Dendritic cell treated with granulocyte-macrophage colony-stimulating factor and Interleukin-4, amounts not matched to agents 40 ng/mL and 50 ng/mL, for 4 days (primary cell): ENCODE measurements around the gene STAT1.
"Not testable (repeated sequence)": the region's sequence is repeated elsewhere in the genome, so short reads cannot be mapped to it uniquely, and the experiment has no call there.

Source experiments
- H3K27ac Mint-ChIP-seq: one replicate; pipeline ENCODE4 v1.8.0; 2022; ENCODE audit warnings: mild to moderate bottlenecking, mixed read lengths
- H3K27me3 Mint-ChIP-seq: one replicate; pipeline ENCODE4 v1.8.0; 2022; ENCODE audit warnings: mild to moderate bottlenecking, mixed read lengths
- H3K36me3 Mint-ChIP-seq: one replicate; pipeline ENCODE4 v1.8.0; 2022; ENCODE audit warnings: low read depth, mixed read lengths
- H3K4me1 Mint-ChIP-seq: one replicate; pipeline ENCODE4 v1.8.0; 2022; ENCODE audit warnings: low read depth, mixed read lengths
- H3K4me3 Mint-ChIP-seq: one replicate; pipeline ENCODE4 v1.8.0; 2022; ENCODE audit warnings: mild to moderate bottlenecking, moderate library complexity, mixed read lengths
- H3K9me3 Mint-ChIP-seq: one replicate; pipeline ENCODE4 v1.8.0; 2022; ENCODE audit warnings: mixed read lengths
- intact Hi-C: fragments of 100-400 bp; cut with micrococcal nuclease; formaldehyde crosslinking; loops from one replicate; pipeline ENCODE4 v1.15.0; 2022

Gene STAT1

GRCh38 chr2:190995315-190995714 lies 18.7 kb downstream of the STAT1 start:
- intact Hi-C loops, H3K4me3 Mint-ChIP-seq, H3K27me3 Mint-ChIP-seq, H3K9me3 Mint-ChIP-seq: not testable (repeated sequence)
- Mint-ChIP-seq H3K36me3 (peaks cover 100% of the 10 kb centered on the region), H3K27ac (peak overlapping the region; percentile 67), H3K4me1 (peaks cover 31% of the 10 kb centered on the region)

DNA sequence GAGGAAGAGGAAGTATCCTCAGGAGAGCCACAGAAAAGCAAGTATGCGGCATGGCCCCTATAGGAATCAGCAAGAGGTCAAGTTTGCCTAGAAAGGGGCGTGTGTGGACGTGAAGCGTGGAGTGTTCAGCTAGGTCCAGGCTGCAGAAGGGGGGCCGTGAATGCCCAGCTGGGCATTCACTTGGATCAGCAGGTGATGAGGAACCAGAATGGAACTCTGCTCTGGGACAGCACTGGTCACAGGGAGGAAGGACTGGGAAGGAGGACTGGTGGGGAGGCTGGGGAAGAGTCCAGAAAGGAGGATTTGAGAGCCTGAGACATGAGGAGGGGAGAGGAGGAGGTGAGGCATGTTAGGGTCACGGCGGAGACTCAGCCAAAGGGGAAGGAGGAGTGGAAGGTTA lies 19.8 kb downstream of the STAT1 start:
- peaks cover 31% of the 10 kb centered on the region for H3K4me1 Mint-ChIP-seq
- H3K27ac Mint-ChIP-seq: peak overlapping the region; percentile 44
- intact Hi-C loops: no loop called here
- peaks cover 100% of the 10 kb centered on the region for H3K36me3 Mint-ChIP-seq
- H3K4me3 Mint-ChIP-seq: no peak overlapping the region
- no peaks in the 10 kb centered on the region for H3K9me3 Mint-ChIP-seq
- H3K27me3 Mint-ChIP-seq: no peaks in the 10 kb centered on the region

DNA sequence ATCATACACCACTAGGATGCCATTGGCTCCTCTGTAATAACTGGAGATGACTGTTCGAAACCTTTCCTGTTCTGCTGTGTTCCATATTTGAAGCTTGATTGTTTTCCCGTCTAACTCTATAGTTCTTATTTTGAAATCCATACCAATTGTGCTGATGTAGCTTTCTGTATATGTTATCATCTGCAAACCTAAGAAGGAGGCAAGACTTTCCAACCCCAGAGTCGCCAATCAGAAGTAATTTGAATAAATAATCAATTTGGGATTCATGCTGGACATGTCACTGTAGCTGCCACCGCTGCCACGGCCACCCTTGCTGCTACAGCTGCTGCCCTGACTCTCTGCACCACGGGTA lies 20.7 kb downstream of the STAT1 start:
- peaks cover 31% of the 10 kb centered on the region for H3K4me1 Mint-ChIP-seq

DNA sequence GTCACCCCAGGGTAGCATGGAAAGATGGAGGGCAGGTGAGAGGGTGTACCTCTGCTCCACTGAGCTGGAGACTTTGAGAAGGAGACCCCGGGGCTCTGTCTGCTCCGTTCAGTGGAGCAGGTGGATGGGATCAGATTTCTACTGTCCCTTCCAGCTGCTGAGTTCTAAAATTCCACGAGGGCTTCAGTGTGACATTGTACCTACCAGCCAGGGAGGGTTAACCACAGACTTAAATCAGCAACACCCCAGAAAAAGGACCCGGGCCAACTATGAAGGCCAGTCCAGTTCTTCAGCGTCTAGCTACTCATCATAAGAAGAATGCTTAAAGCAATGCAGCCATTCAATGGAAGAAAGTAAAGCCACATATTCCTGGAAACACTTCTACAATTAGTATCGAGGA lies 23.8 kb downstream of the STAT1 start:
- Mint-ChIP-seq H3K9me3 (no peaks in the 10 kb centered on the region), H3K4me3 (no peak overlapping the region), H3K4me1 (peaks cover 2% of the 10 kb centered on the region), H3K36me3 (peaks cover 99% of the 10 kb centered on the region), H3K27ac (no peak overlapping the region), H3K27me3 (no peaks in the 10 kb centered on the region)
- intact Hi-C loops: no loop called here

More for the DNA sequence above, 20.7 kb downstream of the STAT1 start:
- H3K9me3 Mint-ChIP-seq: no peaks in the 10 kb centered on the region
- intact Hi-C loops: no loop called here
- H3K27me3 Mint-ChIP-seq: no peaks in the 10 kb centered on the region
- no peak overlapping the region for H3K4me3 Mint-ChIP-seq
- no peak overlapping the region for H3K27ac Mint-ChIP-seq
- H3K36me3 Mint-ChIP-seq: peaks cover 100% of the 10 kb centered on the region

DNA sequence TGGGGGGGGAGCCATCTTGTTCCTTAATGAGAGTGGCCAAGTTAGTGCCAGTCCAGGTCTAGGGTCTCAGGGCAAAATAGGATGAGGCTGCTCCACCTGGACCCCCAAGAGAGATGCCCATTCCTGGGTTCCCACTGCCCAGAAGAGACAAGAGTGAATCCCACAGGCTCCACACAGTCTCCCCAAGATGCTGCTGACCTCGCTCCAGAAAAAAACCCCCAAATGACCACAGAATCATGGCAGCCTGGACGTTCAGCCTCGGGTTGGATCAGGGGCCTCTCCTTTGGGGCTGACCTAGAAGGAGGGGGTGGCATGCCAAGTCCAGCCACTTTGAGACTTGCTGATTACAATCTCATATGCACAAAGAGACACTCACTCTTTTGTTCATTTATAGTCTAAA lies 25.1 kb downstream of the STAT1 start:
- no peaks in the 10 kb centered on the region for H3K27me3 Mint-ChIP-seq
- H3K4me3 Mint-ChIP-seq: no peak overlapping the region
- peaks cover 99% of the 10 kb centered on the region for H3K36me3 Mint-ChIP-seq
- H3K27ac Mint-ChIP-seq: no peak overlapping the region
- no peaks in the 10 kb centered on the region for H3K4me1 Mint-ChIP-seq
- intact Hi-C loops: loop anchor here (5.0 kb wide), 1 partner anchor 82 kb away; no protein-coding TSS in a partner anchor
- H3K9me3 Mint-ChIP-seq: no peaks in the 10 kb centered on the region

- Mint-ChIP-seq H3K27me3 (no peaks in the 10 kb centered on the region), H3K4me1 (no peaks in the 10 kb centered on the region), H3K4me3 (no peak overlapping the region), H3K36me3 (peaks cover 99% of the 10 kb centered on the region), H3K9me3 (no peaks in the 10 kb centered on the region), H3K27ac (no peak overlapping the region)
- intact Hi-C loops: loop anchor here (5.0 kb wide), 1 partner anchor 81 kb away; no protein-coding TSS in a partner anchor
These were observed 26.0 kb downstream of the STAT1 start for GRCh38 chr2:190987938-190988337.

DNA sequence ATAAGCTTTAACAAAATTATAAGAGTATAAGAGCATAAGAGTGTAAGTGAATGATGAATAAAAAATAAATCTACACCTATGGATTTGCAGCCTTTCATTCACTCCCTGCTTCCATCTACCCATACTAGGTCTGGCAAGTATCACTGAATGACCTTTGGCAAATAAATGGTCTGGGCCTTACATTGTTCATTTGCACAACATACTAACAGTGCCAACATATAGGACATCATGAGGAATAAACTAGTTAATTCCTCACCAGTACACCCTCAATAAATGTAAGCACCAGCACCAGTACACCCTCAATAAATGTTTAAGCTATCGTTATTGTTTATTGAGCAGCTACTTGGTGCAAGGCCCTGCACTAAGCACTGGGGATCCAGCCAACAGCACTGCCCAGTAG lies 26.9 kb downstream of the STAT1 start:
- Mint-ChIP-seq H3K27me3 (no peaks in the 10 kb centered on the region), H3K36me3 (peaks cover 99% of the 10 kb centered on the region), H3K9me3 (no peaks in the 10 kb centered on the region), H3K4me3 (no peak overlapping the region), H3K27ac (no peak overlapping the region), H3K4me1 (no peaks in the 10 kb centered on the region)
- intact Hi-C loops: loop anchor here (5.0 kb wide), 1 partner anchor 80 kb away; no protein-coding TSS in a partner anchor

GRCh38 chr2:190986221-190986953 lies 27.6 kb downstream of the STAT1 start:
- Mint-ChIP-seq H3K9me3 (no peaks in the 10 kb centered on the region), H3K36me3 (peaks cover 99% of the 10 kb centered on the region), H3K4me1 (no peaks in the 10 kb centered on the region), H3K4me3 (no peak overlapping the region), H3K27me3 (no peaks in the 10 kb centered on the region), H3K27ac (peak overlapping the region; percentile 72)
- intact Hi-C loops: loop anchor here (5.0 kb wide), 1 partner anchor 79 kb away; no protein-coding TSS in a partner anchor

DNA sequence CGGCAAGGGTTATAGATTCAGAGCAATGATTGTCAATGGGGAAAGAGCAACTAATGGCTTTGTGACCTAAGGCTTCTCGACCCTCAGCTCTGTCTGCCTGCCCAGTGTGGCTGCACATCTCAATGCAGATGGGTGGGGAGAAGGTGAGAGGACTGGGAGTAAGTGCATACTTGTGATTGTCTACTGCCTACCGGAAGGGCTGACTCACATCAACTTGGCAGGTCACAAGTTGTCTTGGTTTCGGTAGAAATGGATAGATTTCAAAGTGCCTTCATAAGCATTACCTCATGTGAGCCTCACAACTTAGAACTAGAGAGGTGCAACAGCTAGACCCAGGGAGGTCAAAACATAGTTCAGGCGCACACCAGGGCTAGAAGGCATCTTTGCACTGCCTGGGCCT lies 29.4 kb downstream of the STAT1 start:
- Mint-ChIP-seq H3K4me1 (peaks cover 17% of the 10 kb centered on the region), H3K9me3 (no peaks in the 10 kb centered on the region), H3K27me3 (no peaks in the 10 kb centered on the region), H3K27ac (no peak overlapping the region), H3K4me3 (no peak overlapping the region), H3K36me3 (peaks cover 99% of the 10 kb centered on the region)
- intact Hi-C loops: no loop called here

GRCh38 chr2:190982262-190983034 lies 31.5 kb downstream of the STAT1 start:
- Mint-ChIP-seq H3K9me3 (no peaks in the 10 kb centered on the region), H3K4me1 (peaks cover 24% of the 10 kb centered on the region), H3K36me3 (peaks cover 99% of the 10 kb centered on the region), H3K27ac (no peak overlapping the region), H3K27me3 (no peaks in the 10 kb centered on the region), H3K4me3 (no peak overlapping the region)
- intact Hi-C loops: no loop called here

- Mint-ChIP-seq H3K27me3 (no peaks in the 10 kb centered on the region), H3K27ac (peak overlapping the region; percentile 83), H3K4me1 (peaks cover 25% of the 10 kb centered on the region), H3K4me3 (no peak overlapping the region), H3K36me3 (peaks cover 100% of the 10 kb centered on the region), H3K9me3 (no peaks in the 10 kb centered on the region)
- intact Hi-C loops: no loop called here
These were observed 32.2 kb downstream of the STAT1 start for GRCh38 chr2:190981733-190982132.

- Mint-ChIP-seq H3K36me3 (peaks cover 100% of the 10 kb centered on the region), H3K4me1 (peaks cover 25% of the 10 kb centered on the region), H3K4me3 (no peak overlapping the region), H3K27ac (peak overlapping the region; percentile 83), H3K9me3 (no peaks in the 10 kb centered on the region), H3K27me3 (no peaks in the 10 kb centered on the region)
- intact Hi-C loops: no loop called here
These were observed 32.6 kb downstream of the STAT1 start for GRCh38 chr2:190981333-190981732.

- H3K4me1 Mint-ChIP-seq: peaks cover 25% of the 10 kb centered on the region
- H3K9me3 Mint-ChIP-seq: no peaks in the 10 kb centered on the region
- no peaks in the 10 kb centered on the region for H3K27me3 Mint-ChIP-seq
- H3K4me3 Mint-ChIP-seq: no peak overlapping the region
- peaks cover 100% of the 10 kb centered on the region for H3K36me3 Mint-ChIP-seq
- intact Hi-C loops: no loop called here
- peak overlapping the region; percentile 83 for H3K27ac Mint-ChIP-seq
These were observed 33.3 kb downstream of the STAT1 start for GRCh38 chr2:190980630-190981209.
